PC-9 (cell line): ENCODE measurements around the gene SMARCE1. TPM values are rescaled to one million over a fixed set of nuclear protein-coding genes. Genes with fewer than 3 reads are reported as not detected.

Experiments used
- BruUV-seq: library from RNA; stranded (reverse); fragments of 400-500 nt; replicated peaks from 2 replicates; lab custom pipeline; 2021; lab: Mats Ljungman, UMichigan
- CTCF ChIA-PET: fragments of 300-600 bp; sonication (Branson Sonifier 250); formaldehyde crosslinking; loops from one replicate; lab custom pipeline; 2022; ENCODE audit warnings: antibody characterized with exemption; lab: Charles Lee
- POLR2A ChIA-PET: fragments of 300-600 bp; sonication (Branson Sonifier 250); formaldehyde crosslinking; loops from one replicate; lab custom pipeline; 2022; ENCODE audit warnings: antibody characterized with exemption; ENCODE audit not compliant: unreplicated experiment; lab: Charles Lee
- DNase-seq, 2 experiments: peaks; one replicate each; pipeline versions ENCODE4 v3.0.0 to v3.0.0-alpha.2; 2015 to 2022; ENCODE audit warnings: mixed read lengths in 1 of 2
- H2AFZ ChIP-seq: fragments of 200-600 bp; sonication (generic); 2 replicates; pipeline ENCODE4 v1.8.1; 2017; ENCODE audit warnings: antibody characterized with exemption
- H3F3A ChIP-seq: fragments of 200-600 bp; sonication (generic); 2 replicates; pipeline ENCODE4 v1.8.1; 2017; ENCODE audit warnings: antibody characterized with exemption, mild to moderate bottlenecking, low read depth; ENCODE audit not compliant: insufficient read depth
- H3K27ac ChIP-seq: fragments of 200-600 bp; sonication (generic); 2 replicates; pipeline ENCODE4 v1.6.1; 2016; ENCODE audit warnings: mixed run types
- H3K27me3 ChIP-seq: fragments of 200-600 bp; sonication (generic); 2 replicates; pipeline ENCODE4 v1.6.1; 2016; ENCODE audit warnings: low read depth, mixed run types; ENCODE audit not compliant: insufficient read depth
- H3K36me3 ChIP-seq: fragments of 200-600 bp; sonication (generic); 2 replicates; pipeline ENCODE4 v1.6.1; 2016; ENCODE audit warnings: low read depth, mixed run types
- H3K4me1 ChIP-seq: fragments of 200-600 bp; sonication (generic); replicated peaks from 2 replicates; pipeline ENCODE4 v1.6.1; 2016; ENCODE audit warnings: mixed run types; ENCODE audit not compliant: insufficient read depth
- H3K4me2 ChIP-seq: fragments of 200-600 bp; sonication (generic); 2 replicates; pipeline ENCODE4 v1.6.1; 2017; ENCODE audit warnings: mixed run types
- H3K4me3 ChIP-seq: fragments of 200-600 bp; sonication (generic); 2 replicates; pipeline ENCODE4 v1.6.1; 2016; ENCODE audit warnings: mixed run types
- H3K79me2 ChIP-seq: fragments of 200-600 bp; sonication (generic); 2 replicates; pipeline ENCODE4 v1.6.1; 2017; ENCODE audit warnings: low read depth, mixed run types
- H3K9me2 ChIP-seq: fragments of 200-600 bp; sonication (generic); 2 replicates; pipeline ENCODE4 v1.8.1; 2017; ENCODE audit warnings: mild to moderate bottlenecking; ENCODE audit not compliant: insufficient read depth
- H3K9me3 ChIP-seq: fragments of 200-600 bp; sonication (generic); 2 replicates; pipeline ENCODE4 v1.8.1; 2016; ENCODE audit warnings: low read depth; ENCODE audit not compliant: insufficient read depth
- H4K20me1 ChIP-seq: fragments of 200-600 bp; sonication (generic); 2 replicates; pipeline ENCODE4 v1.8.1; 2017; ENCODE audit not compliant: insufficient read depth
- CTCF ChIP-seq: fragments of 200-600 bp; sonication (generic); conservative IDR thresholded peaks from 2 replicates; pipeline ENCODE4 v1.6.1; 2017; ENCODE audit warnings: mixed run types, antibody characterized with exemption, mild to moderate bottlenecking, moderate library complexity
- EZH2 ChIP-seq: fragments of 200-600 bp; sonication (generic); IDR thresholded peaks from 2 replicates; pipeline ENCODE4 v1.8.0; 2017; ENCODE audit warnings: antibody characterized with exemption, low read depth
- intact Hi-C: fragments of 100-400 bp; cut with micrococcal nuclease; formaldehyde crosslinking; loops from one replicate; pipeline ENCODE4 v1.10.0; 2022; ENCODE audit not compliant: unreplicated experiment
- total RNA-seq: library from RNA; stranded (reverse); gene quantifications from 2 replicates; pipeline ENCODE4 v1.2.3, GENCODE V29; 2021

Gene SMARCE1
- total RNA-seq, 1 experiment from 2014 or later = 90.8 TPM

GRCh38 chr17:40605306-40605705 lies 42.3 kb downstream of the SMARCE1 start:
- Histone ChIP-seq H3K79me2 (no peaks in the 10 kb centered on the region), H3K4me2 (no peak overlapping the region), H3K4me1 (peaks cover 31% of the 10 kb centered on the region), H3K4me3 (no peak overlapping the region), H3K36me3 (no peaks in the 10 kb centered on the region), H3K27me3 (no peaks in the 10 kb centered on the region), H4K20me1 (no peaks in the 10 kb centered on the region), H2AFZ (no peak overlapping the region), H3K27ac (no peak overlapping the region), H3K9me2 (no peaks in the 10 kb centered on the region), H3F3A (peaks cover 4% of the 10 kb centered on the region; the same call in 1 of the 2 replicates), H3K9me3 (no peaks in the 10 kb centered on the region)
- TF ChIP-seq CTCF (no peak), EZH2 (no peak)
- intact Hi-C loops = no loop called here
- DNase-seq = no peak
- ChIA-PET POLR2A (no interaction called here), CTCF (no interaction called here)
- BruUV-seq = no TSS peak

GRCh38 chr17:40604327-40605080 lies 43.1 kb downstream of the SMARCE1 start:
- DNase-seq = no peak
- H3K79me2 ChIP-seq = no peaks in the 10 kb centered on the region
- no peaks in the 10 kb centered on the region for H3K9me3 ChIP-seq
- intact Hi-C loops = no loop called here
- H3F3A ChIP-seq = peaks cover 4% of the 10 kb centered on the region; the same call in 1 of the 2 replicates
- H3K4me3 ChIP-seq = no peak overlapping the region
- CTCF ChIA-PET = no interaction called here
- no peak overlapping the region for H3K4me2 ChIP-seq
- H4K20me1 ChIP-seq = no peaks in the 10 kb centered on the region
- peaks cover 31% of the 10 kb centered on the region for H3K4me1 ChIP-seq
- no peaks in the 10 kb centered on the region for H3K27me3 ChIP-seq
- BruUV-seq = no TSS peak
- no peak overlapping the region for H3K27ac ChIP-seq
- POLR2A ChIA-PET = no interaction called here
- H3K36me3 ChIP-seq = no peaks in the 10 kb centered on the region
- H2AFZ ChIP-seq = no peak overlapping the region
- no peak for TF ChIP-seq EZH2
- TF ChIP-seq CTCF = no peak
- H3K9me2 ChIP-seq = no peaks in the 10 kb centered on the region

DNA sequence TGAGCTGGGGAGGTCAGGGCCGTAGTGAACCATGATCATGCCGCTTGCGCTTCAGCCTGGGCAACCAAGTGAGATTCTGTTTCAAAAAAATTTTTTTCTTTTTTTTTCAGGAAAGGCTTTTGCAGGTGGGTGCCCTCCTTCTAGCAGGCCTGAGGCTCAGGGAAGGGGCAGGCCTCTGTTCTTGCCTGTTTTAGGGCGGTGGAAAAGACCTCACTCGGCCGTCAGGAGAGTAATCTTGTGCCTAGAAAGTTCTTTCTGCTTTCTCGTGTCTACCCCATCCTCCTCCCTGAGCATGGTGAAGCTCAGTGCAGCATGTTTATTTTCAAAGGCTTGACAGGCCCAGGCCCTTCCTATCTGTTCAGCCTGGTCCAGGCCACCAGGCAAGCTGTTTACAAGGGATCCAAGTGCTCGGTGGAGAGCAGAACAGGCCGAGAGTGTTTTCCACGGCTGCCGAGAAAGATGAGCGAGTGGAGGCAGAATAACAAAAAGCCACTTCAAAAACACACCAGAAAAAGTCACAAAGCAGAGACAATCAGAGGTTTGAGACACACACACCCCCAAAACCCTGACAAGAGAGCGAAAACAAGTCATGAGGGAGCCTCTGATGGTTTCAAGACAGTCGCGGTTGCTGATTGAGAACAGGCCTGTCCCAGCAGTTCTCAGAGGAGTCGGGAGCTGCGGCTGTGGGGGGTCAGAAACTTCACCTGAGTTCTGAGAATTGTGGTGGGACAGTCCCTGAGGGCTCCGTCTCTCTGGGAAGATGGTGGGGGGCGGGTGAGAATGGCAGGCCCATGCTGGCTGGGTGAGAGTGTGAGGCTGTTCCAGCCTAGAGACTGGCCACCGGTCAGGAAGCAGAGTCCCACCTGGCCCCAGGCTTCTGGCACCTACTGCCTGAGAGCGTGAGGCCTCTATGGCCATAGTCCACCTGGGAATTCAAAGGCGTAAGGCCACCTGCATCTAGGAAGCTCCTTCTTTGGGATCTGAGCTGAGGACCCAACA lies 44.9 kb downstream of the SMARCE1 start:
- Histone ChIP-seq H3K27me3 (no peaks in the 10 kb centered on the region), H3K79me2 (no peaks in the 10 kb centered on the region), H3K9me2 (no peaks in the 10 kb centered on the region), H2AFZ (no peak overlapping the region), H3K9me3 (no peaks in the 10 kb centered on the region), H3K36me3 (no peaks in the 10 kb centered on the region), H4K20me1 (no peaks in the 10 kb centered on the region), H3K4me2 (no peak overlapping the region), H3K4me3 (no peak overlapping the region), H3K4me1 (peaks cover 28% of the 10 kb centered on the region), H3K27ac (no peak overlapping the region), H3F3A (peaks cover 4% of the 10 kb centered on the region; the same call in 1 of the 2 replicates)
- DNase-seq = no peak
- CTCF ChIA-PET = no interaction called here
- TF ChIP-seq CTCF = no peak
- no peak for TF ChIP-seq EZH2
- POLR2A ChIA-PET = no interaction called here
- no TSS peak for BruUV-seq
- intact Hi-C loops = no loop called here
